GM21381 (cell line): ENCODE measurements around the gene MYO16.

ENCODE experiments used
- ATAC-seq: cut with Tn5 transposase; IDR thresholded peaks from one replicate; pipeline ENCODE4 v1.9.1; 2021; ENCODE audit warnings: mild to moderate bottlenecking, moderate library complexity; ENCODE audit not compliant: unreplicated experiment

Gene MYO16

DNA sequence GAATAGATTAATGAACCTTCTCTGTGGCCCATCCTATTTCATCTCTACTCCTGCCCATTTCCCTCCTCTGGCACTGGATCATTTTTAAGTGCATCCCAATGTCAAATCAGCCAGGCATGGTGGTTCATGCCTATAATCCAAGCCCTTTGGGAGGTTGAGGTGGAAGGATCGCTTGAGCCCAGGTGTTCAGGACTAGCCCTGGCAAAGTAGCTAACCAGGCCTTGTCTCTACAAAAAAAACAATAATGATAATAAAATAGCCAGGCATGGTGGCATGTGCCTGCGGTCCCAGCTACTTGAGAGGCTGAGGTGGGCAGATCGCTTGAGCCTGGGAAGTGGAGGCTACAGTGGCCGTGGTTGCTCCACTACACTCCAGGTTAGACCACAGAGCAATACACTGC, 517.0 kb downstream of the MYO16 start:
- no peak for ATAC-seq

DNA sequence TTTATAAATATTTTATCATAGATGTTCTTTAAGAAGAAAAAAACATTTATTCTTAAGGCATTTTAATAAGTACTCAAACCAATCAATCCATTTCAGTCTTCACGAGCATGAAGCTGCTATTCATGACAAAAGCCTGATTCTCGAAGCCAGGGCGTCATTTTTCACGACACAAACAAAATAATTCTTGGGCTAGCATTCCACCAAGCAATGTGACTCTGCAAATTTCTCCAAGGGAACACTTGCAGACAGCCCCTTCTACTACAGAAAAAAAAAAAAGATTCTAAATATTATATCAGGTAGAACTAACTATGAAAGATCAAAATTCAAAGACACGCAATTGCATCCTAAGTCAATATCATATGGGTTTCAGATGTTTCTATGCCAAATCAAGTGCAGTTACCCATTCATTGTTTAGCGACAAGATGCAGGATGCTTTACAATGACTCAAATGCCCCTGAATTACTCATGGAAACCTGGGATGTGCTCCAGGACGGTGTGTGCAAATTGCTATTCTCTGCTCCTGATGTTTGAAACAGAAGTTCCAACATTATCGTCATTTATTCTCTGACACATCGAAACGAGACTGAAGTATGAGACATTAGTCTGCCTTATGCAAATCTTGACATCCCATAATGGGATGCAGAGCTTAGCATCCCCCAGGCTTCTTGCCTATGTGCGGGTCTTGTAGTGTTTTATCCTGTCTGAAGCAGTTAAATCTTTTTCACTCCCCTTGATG, 517.7 kb downstream of the MYO16 start:
- ATAC-seq: no peak

DNA sequence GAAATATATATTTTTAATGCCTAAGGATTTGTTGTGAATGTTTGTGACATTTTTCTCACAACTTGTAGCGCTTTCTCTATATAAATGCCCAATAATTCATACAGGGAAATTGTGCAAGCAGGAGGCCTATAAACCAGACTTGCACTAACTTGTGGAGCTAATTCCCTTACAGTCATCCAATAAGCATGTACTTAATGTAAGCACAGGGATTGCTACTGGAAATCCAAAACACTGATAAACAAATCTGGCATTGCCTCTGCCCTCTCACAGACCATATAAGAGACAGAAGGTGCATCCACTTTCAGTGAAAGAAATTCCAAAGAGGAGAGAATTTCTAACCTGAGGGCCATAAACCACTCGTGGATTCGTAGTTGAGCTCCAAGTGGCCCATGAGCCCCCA, 518.8 kb downstream of the MYO16 start:
- ATAC-seq: no peak

DNA sequence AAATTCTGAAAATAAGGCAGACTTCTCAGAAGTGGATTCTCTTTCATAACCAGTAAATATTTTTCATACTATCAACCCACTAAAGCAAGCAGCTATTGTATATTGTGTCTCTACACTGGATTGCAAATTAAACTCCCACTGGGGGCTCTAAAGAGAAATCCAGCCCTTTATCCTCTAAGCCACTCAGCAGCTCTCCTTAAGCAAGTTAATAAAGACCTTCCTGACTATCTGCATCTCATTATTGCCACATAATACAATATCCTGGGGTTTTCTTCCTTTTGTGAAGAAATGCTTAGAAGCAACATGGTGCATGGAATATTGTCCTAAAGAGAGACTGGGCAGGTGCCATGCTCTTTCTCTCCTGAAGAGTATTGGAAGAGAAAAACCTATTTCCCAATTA, 521.3 kb downstream of the MYO16 start:
- no peak for ATAC-seq

DNA sequence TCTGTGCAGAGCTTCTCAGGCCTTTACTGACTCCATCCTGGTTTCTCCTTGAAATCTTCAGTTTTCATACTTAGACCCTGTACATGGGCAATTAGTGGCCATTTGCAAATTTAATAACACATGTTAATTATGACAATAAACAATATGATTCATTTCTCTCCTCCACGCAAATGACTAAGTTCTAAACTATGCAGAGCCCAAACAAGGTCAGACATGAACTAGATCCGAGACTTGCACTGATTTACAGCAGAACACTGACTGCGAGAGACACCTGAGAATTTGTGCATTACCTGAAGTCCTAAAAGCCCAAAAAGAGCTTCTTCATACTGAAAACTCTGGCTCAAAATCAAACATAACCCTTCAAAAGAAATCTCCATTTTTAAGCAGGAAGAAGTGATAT, 521.8 kb downstream of the MYO16 start:
- no peak for ATAC-seq

DNA sequence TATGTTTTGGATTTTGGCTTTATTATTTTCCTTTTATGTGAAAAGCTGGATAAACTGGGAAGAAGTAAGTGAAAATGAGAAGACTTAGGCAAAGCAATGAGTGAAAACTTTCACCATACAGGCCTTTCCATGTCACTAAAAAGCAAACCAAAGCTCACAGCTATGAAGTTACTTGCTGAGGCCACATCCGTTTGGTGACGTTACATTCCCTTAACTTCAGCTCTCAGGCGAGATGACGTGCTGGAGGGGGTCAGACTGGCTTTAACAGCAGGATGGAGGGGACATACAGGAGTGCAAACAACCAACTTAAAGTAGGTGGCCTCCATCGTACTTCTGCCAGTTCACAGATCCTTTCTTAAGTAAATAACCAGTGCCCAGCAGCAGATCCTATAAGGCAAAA, 522.3 kb downstream of the MYO16 start:
- ATAC-seq: no peak

DNA sequence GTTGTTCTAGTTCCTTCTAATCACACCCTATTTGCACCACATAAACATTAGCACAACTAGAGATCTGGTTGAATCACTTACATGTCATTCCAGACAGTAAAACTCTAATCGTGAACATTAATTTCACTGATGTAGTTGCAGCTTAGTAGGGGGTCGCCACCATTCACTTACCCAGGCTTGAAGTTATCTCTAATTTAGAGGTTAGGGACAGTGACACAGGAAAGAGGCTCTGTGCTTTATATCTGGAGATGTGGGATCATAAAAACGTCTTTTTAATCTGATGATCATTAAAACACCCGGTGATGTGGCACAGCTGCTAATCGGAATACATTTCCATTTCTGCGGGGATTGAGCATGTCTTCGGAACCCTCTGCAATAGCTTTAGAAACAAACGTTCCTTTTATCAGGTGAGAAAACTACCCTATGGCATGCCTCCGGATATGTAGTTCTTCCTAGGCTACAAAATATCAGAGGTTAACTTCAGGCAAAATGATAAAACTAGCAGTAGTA, 523.0 kb downstream of the MYO16 start:
- ATAC-seq: no peak

DNA sequence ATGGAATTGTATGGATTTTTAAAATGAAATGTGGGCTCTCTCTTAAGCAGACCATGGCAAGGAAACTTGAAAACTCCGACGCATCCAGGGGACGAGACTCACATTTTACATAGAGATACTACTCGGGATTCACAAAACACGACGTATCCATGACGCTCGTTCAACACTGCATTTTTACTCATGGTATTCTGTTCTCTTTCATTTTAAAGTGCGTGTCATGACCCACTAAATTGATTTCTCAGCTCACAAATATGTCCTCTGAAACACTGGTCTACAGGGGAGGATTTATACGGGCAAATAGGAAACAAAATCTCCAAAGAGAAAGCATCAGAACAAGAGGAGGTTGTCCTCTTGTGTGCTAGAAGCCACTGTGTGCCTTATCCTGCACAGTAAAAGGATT, 523.5 kb downstream of the MYO16 start:
- no peak for ATAC-seq

DNA sequence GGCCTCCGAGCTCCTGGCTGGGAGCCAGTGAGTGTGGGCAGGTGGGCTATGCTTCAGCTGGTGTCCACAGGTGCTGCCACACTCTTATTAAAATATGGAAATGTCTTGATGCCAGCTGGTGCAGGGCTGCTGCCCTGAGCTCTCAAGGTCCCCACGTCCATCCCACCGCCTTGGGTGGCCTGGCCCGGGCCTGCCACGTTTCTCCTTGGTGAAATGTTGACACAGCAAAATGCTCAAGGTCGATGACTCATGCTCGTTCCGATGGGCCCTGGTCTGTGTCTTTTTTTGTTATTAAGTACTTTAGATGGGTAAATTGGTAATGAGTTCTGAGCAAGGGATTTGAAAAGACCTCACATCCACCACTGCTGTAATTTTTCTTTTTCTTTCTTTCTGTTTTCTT, 524.7 kb downstream of the MYO16 start:
- no peak for ATAC-seq

DNA sequence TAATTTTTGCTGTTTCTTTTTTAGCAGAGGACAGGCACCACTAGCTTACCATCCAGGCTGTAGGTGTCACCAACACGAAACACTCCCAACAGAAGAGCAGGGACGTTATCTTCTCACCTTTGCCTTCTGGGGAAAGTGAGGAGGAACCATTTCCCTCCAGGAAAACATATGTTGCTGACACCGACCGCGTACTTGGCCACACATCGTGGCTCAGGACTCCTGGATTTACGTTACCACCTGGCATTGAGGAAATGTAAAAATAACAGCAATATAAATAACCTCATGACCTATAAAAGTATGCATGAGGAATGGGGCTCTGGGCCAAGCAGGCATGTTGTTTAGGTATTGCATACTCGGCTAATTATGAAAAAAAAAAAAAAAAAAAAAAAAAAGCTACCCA, 525.1 kb downstream of the MYO16 start:
- no peak for ATAC-seq

DNA sequence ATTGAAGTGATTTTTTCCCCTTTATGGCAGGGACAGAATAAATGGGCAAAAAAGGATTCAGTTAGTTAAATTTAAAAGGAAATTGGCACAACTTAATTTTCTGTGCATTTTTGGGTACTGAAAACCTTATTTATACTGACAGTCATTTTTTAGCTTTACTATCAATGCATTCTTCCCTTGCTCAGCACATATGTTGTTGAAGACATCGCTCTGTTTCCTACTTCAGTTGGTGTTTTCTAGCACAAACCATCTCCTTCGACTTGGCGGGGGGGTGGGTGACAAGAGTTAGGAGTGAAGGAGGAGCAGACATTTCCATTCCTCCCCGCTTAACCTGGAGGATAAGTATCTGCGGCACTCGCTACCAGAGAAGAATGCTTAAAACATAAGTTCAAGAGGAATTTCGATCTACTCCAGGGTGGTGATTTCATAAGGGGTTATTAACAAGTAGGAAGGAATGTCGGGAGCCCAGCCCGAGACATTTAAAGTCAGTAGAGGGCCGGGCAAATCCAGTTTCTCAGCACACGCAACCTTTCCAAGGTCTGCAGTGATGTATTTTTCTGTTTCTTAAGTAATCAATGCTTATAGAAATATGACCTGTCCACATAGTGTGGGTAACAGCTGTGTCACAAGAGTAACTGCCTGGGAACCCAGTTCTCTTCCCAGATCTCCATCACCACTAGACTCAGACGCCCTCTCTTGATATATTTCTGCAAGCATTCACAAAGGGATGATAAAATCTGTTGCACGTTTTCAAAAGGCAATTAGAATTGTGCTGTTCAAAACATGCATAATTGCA, 525.8 kb downstream of the MYO16 start:
- no peak for ATAC-seq

DNA sequence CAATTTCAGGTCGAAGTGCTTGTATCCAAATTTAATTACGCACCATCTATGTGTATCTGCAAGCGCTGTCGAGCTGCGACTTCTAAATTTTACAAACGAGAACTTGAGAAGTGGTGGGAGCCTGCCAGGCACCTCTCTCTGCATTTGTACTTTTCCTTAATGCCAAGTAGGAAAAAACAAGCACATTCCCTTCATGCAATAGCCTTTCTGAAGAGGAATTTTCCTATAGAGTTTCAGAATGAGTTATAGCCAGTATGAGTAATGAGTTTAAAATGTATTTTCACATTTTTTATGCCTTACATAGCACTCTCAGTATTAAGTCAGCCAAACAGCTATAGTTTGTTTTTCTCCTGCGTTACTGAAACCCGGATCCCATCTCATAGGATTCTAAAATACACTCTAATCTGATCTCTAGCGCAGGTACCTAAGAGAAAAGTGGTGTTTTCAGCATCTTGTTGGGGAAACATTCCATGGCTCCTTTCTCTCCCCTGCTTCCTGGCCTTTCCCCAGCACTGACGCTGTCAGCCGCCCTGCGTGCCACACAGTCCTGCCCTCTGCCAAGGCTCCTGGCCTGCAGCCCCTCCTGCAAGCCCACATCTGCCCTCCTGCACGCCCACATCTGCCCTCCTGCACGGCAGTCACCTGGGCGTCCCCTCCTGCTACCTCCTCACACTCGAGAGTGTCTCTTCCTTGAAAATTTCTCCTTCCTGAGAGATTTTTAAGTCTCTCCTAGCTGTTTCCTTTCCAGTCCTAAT, 526.9 kb downstream of the MYO16 start:
- no peak for ATAC-seq

DNA sequence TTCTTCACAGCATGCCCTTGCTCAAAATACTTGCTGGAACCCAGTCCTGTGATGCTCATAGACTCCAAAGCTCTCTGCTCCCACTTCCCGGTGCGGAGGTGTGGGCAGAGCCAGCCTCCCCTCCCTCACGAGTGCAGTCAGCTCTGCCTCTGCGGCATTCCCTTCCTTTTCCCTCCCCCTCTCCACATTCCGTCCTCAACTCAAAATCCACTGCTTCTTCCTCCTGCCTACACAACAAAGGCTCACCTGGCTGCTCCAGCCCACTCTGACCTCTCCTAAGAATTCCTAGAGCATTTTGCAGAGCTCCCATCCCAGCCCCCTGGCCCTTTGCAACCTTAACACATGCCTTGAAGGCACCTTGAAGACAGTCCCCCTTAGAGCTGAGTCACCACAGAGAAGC, 527.9 kb downstream of the MYO16 start:
- no peak for ATAC-seq

DNA sequence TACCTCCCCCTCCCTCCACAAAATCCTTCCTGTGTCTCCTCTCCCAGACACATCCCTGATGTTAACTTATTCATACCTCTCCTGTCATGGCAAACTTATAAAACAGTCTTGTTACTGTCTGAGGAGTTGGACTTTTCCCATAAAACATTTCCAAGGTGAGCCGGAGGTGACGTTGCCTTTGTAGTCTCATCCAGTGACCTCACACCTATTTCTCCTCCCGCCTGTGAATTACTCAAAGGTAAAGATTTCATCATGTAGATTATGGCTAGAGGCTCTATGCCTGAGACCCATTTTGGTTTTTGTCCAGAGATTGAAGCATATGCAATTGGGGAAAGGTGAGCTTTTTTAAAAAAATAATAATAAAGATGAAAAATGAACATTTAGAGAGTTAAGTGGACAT, 529.0 kb downstream of the MYO16 start:
- ATAC-seq: no peak

DNA sequence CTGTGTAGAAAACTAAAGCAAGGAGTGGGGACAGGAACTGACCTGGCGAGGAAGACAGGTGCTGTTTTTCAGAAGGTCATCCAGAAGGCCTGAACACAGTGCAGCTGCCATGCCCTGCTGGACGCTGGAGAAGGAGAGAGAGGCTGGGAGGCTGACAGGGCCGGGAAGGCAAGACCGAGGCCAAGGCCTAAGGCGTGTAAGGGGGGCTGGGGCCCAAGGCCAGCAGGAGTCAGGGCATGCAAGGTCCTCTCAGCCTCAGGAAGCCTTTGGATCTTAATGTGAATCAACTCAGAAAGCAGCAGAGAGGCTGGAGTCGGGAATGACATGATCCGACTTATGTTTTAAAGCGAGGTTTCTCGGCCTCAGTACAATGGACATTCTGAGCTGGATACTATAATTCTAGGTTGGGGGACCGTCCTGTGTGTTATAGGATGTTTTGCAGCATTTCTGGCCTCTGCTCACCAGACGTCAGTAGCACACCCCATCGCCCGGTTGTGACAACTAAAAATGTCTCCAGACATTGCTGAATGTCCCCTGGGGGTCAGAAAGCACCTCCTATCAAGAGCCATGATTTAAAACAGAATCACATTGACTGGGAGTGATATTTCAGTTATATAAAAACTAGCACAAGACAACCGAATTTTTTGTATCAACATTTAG, 530.4 kb downstream of the MYO16 start:
- ATAC-seq: no peak

DNA sequence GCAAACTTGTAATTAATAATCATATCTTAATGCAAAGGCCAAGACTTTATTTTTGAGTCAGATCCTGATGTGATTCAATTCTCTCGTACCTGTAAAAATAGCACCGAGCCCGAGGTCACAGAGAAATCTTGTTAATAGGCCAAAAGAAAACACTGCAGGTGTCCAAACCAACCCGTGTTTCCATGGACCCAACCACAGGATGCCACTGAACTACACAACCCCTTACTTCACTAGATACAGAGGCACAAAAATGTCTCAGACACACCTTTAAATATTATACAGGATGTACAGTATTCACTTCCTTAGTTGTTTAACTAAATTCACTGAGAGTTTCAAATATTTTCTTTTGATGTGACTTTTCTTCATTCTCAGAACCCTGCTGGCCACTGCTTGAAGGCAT, 530.9 kb downstream of the MYO16 start:
- ATAC-seq: peak; percentile 30

DNA sequence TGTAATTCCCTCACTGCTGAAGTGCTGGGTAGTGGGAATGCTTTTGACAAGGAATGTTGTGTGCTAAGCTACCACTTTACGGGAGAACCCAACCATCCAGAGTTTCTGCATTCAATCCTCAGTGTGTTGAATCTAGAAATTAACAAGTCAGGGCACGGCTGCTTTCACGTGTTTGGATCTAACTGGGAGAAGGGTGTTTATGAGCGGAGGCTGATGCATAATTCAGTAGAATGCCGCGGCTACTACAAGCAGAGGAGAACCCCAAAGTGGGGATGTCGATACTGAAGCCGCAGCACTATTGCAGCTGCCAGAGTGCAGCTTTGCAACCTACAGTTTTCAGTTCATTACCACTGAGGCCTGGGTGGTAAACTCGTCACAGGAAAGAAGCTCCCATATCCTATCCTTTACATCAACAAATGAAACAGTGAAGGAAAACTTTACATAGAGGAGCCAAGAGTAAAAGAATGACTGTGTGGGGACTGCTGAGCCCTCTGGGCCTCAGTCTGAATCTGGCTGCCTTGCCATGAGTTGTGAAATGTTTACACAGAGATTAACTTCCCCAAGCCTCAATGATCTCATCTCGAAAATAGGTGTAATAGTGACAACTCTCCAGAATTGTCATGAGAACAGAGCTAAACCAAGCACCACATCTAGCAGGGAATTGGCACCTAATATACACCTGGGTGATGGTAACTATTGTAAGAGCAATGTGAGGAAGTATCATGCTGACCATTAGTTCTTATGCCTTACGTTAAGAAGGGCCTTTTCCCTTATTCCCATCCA, 531.7 kb downstream of the MYO16 start:
- ATAC-seq: peak; percentile 44

DNA sequence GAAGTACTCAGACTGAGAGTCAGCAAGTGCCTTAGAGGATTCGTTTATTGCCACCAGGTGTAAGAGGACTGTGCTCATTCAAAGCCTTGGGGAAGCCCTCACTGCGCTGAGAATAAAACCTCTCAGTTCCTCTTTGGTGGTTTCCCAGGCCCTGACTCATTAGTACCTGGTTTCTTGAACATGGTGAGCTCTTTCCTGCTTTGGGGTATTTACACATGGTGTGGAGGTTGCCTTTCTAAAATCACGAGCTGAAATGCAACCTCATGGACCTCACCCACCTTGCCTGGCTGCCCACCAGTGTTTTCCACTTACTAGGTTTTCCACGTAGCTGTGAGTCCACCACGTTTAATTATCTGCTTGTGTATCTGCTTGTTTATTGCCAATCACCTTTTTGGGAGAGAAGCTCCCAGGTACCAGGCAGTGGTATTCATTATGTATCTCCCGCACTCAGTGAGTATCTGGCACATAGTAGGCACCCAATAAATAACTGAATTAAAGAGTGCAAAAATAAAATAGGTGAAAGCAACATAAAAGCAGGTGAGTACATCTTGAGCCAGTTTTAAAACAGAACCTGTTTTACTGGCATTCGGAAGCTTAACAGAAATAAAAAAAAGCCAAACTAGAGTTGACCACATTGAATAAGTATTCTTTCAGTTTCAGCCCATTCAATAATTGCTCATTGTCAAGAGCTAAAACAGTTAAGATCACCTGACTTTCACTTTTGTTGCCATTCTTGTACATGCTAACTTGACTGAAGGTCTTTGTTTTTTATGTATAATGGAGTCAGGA, 533.0 kb downstream of the MYO16 start:
- ATAC-seq: peak; percentile 72

DNA sequence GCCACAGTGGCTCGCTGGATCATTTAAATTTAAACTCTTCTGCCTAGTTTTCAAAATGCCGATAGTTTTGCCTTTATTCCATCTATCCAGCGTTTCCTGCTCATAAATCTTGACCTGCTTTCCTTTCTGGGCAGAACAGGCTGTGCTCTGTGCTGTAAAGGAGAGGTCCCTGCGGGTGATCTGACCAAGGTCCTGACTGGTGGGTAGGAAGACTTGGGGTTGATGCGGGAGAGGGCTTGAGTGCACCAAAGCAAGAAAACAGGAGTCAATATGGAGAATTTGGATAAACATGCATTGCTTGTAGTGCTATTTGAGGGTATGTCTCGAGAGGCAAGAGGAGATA, 533.6 kb downstream of the MYO16 start:
- ATAC-seq: no peak
